WTC11 (cell line): ENCODE measurements around the gene PDCL2. TPM values are rescaled to one million over a fixed set of nuclear protein-coding genes. Genes with fewer than 3 reads are reported as not detected.
A peak's percentile ranks its signal among the peaks of the same experiment; 100 is the strongest.

ENCODE experiments used
- ATAC-seq: fragments of 200-7000 bp; cut with Tn5 transposase; 2 replicates; pipeline ENCODE4 v1.10.0; 2021; ENCODE audit warnings: mild to moderate bottlenecking, moderate library complexity
- CTCF ChIA-PET: fragments of 300-600 bp; sonication (Branson Sonifier 250); formaldehyde crosslinking; loops from one replicate; lab custom pipeline; 2021; ENCODE audit warnings: antibody characterized with exemption; lab: Charles Lee
- POLR2A ChIA-PET: fragments of 350-600 bp; sonication (Branson Sonifier 250); formaldehyde crosslinking; loops from one replicate; lab custom pipeline; 2021; ENCODE audit warnings: antibody characterized with exemption; lab: Charles Lee
- DNase-seq: peaks from one replicate; pipeline ENCODE4 v3.0.0; 2021; ENCODE audit warnings: low spot score
- H3K27ac Mint-ChIP-seq: 2 replicates; pipeline ENCODE4 v1.8.0; 2021; ENCODE audit warnings: mixed read lengths
- H3K27me3 Mint-ChIP-seq: 2 replicates; pipeline ENCODE4 v1.8.0; 2021; ENCODE audit warnings: low read depth, mild to moderate bottlenecking, moderate library complexity, mixed read lengths
- H3K36me3 Mint-ChIP-seq: 2 replicates; pipeline ENCODE4 v1.8.0; 2021; ENCODE audit warnings: mixed read lengths
- H3K4me1 Mint-ChIP-seq: 2 replicates; pipeline ENCODE4 v1.8.0; 2022; ENCODE audit warnings: mixed read lengths
- H3K4me3 Mint-ChIP-seq: 2 replicates; pipeline ENCODE4 v1.8.0; 2021; ENCODE audit warnings: mild to moderate bottlenecking, moderate library complexity, mixed read lengths
- H3K9me3 Mint-ChIP-seq: 2 replicates; pipeline ENCODE4 v1.8.0; 2021; ENCODE audit warnings: mixed read lengths
- ELF4 ChIP-seq: sonication (generic); formaldehyde crosslinking; IDR thresholded peaks from 2 replicates; pipeline ENCODE4 v1.8.1; 2022; ENCODE audit warnings: low read depth, mild to moderate bottlenecking, moderate library complexity, missing genetic modification reagents
- EMX1 ChIP-seq: fragments of 250-450 bp; sonication (Bioruptor Pico); IDR thresholded peaks from 2 replicates; pipeline ENCODE4 v1.8.0; 2021; ENCODE audit warnings: mild to moderate bottlenecking
- ETV6 ChIP-seq: sonication (generic); formaldehyde crosslinking; IDR thresholded peaks from 2 replicates; pipeline ENCODE4 v1.8.1; 2022; ENCODE audit warnings: mild to moderate bottlenecking, missing genetic modification reagents
- FOXP1 ChIP-seq: sonication (generic); formaldehyde crosslinking; IDR thresholded peaks from 2 replicates; pipeline ENCODE4 v1.8.0; 2022; ENCODE audit warnings: missing genetic modification reagents, mild to moderate bottlenecking, moderate library complexity, borderline replicate concordance
- GTF2I ChIP-seq: fragments of 250-450 bp; sonication (Bioruptor Pico); conservative IDR thresholded peaks from 2 replicates; pipeline ENCODE4 v1.4.0; 2021; ENCODE audit warnings: mild to moderate bottlenecking
- JUN ChIP-seq: sonication (generic); formaldehyde crosslinking; IDR thresholded peaks from 2 replicates; pipeline ENCODE4 v1.8.0; 2023; ENCODE audit warnings: mild to moderate bottlenecking, missing genetic modification reagents
- NFE2L1 ChIP-seq: sonication (generic); formaldehyde crosslinking; IDR thresholded peaks from 2 replicates; pipeline ENCODE4 v1.8.1; 2023; ENCODE audit warnings: missing genetic modification reagents
- PRDM15 ChIP-seq: sonication (generic); formaldehyde crosslinking; IDR thresholded peaks from 2 replicates; pipeline ENCODE4 v1.8.0; 2022; ENCODE audit warnings: missing genetic modification reagents
- ZNF232 ChIP-seq: sonication (generic); formaldehyde crosslinking; IDR thresholded peaks from 2 replicates; pipeline ENCODE4 v1.8.0; 2022; ENCODE audit warnings: mild to moderate bottlenecking, missing genetic modification reagents
- ZNF317 ChIP-seq: sonication (generic); formaldehyde crosslinking; IDR thresholded peaks from 2 replicates; pipeline ENCODE4 v1.8.1; 2023; ENCODE audit warnings: low read depth, mild to moderate bottlenecking, moderate library complexity, missing genetic modification reagents, borderline replicate concordance
- ZSCAN18 ChIP-seq: fragments of 250-450 bp; sonication (Bioruptor Pico); IDR thresholded peaks from 2 replicates; pipeline ENCODE4 v2.1.2; 2022; ENCODE audit warnings: mild to moderate bottlenecking, moderate library complexity
- total RNA-seq: library from RNA; stranded (reverse); gene quantifications from 3 replicates; pipeline ENCODE4 v1.2.3, GENCODE V29; 2021
- TF ChIP-seq, protein P1 (sequence below): fragments of 250-450 bp; sonication (Bioruptor Pico); IDR thresholded peaks from 2 replicates; pipeline ENCODE4 v1.9.0; 2021; ENCODE audit warnings: mild to moderate bottlenecking, borderline replicate concordance
- TF ChIP-seq, protein P2 (sequence below): fragments of 200-600 bp; IDR thresholded peaks from 2 replicates; pipeline ENCODE4 v1.8.0; 2022; ENCODE audit warnings: antibody characterized with exemption
- TF ChIP-seq, protein P3 (sequence below): sonication (generic); formaldehyde crosslinking; IDR thresholded peaks from 2 replicates; pipeline ENCODE4 v1.8.1; 2023; ENCODE audit warnings: mild to moderate bottlenecking, missing genetic modification reagents
- TF ChIP-seq, protein P4 (sequence below): fragments of 250-450 bp; sonication (Bioruptor Pico); conservative IDR thresholded peaks from 2 replicates; pipeline ENCODE4 v1.9.0; 2021; ENCODE audit warnings: mild to moderate bottlenecking

PDCL2 gene
- total RNA-seq, 1 experiment from 2014 or later: not detected

- TF ChIP-seq ZNF232 (CRISPR knock-in tag) (no peak), ZNF317 (no peak), ETV6 (CRISPR knock-in tag) (no peak), ELF4 (CRISPR knock-in tag) (no peak), NFE2L1 (CRISPR knock-in tag) (no peak)
- TF ChIP-seq, protein P1, sequence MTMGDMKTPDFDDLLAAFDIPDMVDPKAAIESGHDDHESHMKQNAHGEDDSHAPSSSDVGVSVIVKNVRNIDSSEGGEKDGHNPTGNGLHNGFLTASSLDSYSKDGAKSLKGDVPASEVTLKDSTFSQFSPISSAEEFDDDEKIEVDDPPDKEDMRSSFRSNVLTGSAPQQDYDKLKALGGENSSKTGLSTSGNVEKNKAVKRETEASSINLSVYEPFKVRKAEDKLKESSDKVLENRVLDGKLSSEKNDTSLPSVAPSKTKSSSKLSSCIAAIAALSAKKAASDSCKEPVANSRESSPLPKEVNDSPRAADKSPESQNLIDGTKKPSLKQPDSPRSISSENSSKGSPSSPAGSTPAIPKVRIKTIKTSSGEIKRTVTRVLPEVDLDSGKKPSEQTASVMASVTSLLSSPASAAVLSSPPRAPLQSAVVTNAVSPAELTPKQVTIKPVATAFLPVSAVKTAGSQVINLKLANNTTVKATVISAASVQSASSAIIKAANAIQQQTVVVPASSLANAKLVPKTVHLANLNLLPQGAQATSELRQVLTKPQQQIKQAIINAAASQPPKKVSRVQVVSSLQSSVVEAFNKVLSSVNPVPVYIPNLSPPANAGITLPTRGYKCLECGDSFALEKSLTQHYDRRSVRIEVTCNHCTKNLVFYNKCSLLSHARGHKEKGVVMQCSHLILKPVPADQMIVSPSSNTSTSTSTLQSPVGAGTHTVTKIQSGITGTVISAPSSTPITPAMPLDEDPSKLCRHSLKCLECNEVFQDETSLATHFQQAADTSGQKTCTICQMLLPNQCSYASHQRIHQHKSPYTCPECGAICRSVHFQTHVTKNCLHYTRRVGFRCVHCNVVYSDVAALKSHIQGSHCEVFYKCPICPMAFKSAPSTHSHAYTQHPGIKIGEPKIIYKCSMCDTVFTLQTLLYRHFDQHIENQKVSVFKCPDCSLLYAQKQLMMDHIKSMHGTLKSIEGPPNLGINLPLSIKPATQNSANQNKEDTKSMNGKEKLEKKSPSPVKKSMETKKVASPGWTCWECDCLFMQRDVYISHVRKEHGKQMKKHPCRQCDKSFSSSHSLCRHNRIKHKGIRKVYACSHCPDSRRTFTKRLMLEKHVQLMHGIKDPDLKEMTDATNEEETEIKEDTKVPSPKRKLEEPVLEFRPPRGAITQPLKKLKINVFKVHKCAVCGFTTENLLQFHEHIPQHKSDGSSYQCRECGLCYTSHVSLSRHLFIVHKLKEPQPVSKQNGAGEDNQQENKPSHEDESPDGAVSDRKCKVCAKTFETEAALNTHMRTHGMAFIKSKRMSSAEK: no peak
Observed at GRCh38 chr4:55617587-55618197, 25.6 kb upstream of the PDCL2 start (continued).

DNA sequence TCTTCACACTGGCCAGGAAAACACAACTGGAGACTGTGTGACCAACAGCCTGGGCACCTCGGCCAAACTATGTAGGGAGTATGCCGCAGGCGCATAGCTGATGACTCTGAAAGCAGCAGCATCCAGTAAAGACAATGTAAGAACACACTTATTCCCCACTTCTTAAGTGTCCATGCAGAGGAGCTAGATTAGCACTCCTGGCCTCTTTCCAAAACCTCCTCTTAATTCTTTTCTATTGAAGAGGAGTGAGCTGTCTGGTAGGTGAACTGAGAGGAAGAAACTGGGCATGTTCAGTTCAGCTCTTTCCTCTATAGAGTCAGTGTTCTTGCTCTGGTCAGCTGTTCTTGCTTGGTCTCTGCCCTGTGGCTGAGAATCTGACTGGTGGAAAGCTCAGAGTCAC lies 23.0 kb upstream of the PDCL2 start:
- ChIA-PET CTCF (interaction anchor here (0.9 to 1.3 kb wide), 2 partner anchors 69 to 334 kb away, joined by 3 to 4 read pairs; partner anchors contain the start of gene CEP135), POLR2A (no interaction called here)
- peaks cover 5% of the 10 kb centered on the region for H3K27me3 Mint-ChIP-seq
- no peaks in the 10 kb centered on the region; the same call in 1 of the 2 replicates for H3K36me3 Mint-ChIP-seq
- DNase-seq (no peak), ATAC-seq (no peak)
- TF ChIP-seq JUN (CRISPR knock-in tag): no peak
- no peak for TF ChIP-seq ETV6 (CRISPR knock-in tag)
- TF ChIP-seq ZSCAN18: no peak
- no peak for TF ChIP-seq NFE2L1 (CRISPR knock-in tag)
- TF ChIP-seq GTF2I (CRISPR knock-in tag): no peak
- TF ChIP-seq, protein P2, sequence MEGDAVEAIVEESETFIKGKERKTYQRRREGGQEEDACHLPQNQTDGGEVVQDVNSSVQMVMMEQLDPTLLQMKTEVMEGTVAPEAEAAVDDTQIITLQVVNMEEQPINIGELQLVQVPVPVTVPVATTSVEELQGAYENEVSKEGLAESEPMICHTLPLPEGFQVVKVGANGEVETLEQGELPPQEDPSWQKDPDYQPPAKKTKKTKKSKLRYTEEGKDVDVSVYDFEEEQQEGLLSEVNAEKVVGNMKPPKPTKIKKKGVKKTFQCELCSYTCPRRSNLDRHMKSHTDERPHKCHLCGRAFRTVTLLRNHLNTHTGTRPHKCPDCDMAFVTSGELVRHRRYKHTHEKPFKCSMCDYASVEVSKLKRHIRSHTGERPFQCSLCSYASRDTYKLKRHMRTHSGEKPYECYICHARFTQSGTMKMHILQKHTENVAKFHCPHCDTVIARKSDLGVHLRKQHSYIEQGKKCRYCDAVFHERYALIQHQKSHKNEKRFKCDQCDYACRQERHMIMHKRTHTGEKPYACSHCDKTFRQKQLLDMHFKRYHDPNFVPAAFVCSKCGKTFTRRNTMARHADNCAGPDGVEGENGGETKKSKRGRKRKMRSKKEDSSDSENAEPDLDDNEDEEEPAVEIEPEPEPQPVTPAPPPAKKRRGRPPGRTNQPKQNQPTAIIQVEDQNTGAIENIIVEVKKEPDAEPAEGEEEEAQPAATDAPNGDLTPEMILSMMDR: no peak
- TF ChIP-seq PRDM15 (CRISPR knock-in tag): no peak
- peaks cover 7% of the 10 kb centered on the region for H3K9me3 Mint-ChIP-seq
- H3K4me1 Mint-ChIP-seq: peaks cover 11% of the 10 kb centered on the region
- no peak overlapping the region for H3K4me3 Mint-ChIP-seq
- no peak overlapping the region for H3K27ac Mint-ChIP-seq

- Mint-ChIP-seq H3K27me3 (peaks cover under 1% of the 10 kb centered on the region; the same call in 1 of the 2 replicates), H3K4me3 (no peak overlapping the region), H3K36me3 (no peaks in the 10 kb centered on the region; the same call in 1 of the 2 replicates), H3K9me3 (peaks cover 4% of the 10 kb centered on the region), H3K4me1 (peaks cover 15% of the 10 kb centered on the region), H3K27ac (no peak overlapping the region)
- ATAC-seq (peak; percentile 72), DNase-seq (no peak)
- CTCF ChIA-PET: no interaction called here
- POLR2A ChIA-PET: no interaction called here
- TF ChIP-seq ELF4 (CRISPR knock-in tag) (no peak), EMX1 (CRISPR knock-in tag) (no peak), FOXP1 (CRISPR knock-in tag) (no peak)
- TF ChIP-seq, protein P3, sequence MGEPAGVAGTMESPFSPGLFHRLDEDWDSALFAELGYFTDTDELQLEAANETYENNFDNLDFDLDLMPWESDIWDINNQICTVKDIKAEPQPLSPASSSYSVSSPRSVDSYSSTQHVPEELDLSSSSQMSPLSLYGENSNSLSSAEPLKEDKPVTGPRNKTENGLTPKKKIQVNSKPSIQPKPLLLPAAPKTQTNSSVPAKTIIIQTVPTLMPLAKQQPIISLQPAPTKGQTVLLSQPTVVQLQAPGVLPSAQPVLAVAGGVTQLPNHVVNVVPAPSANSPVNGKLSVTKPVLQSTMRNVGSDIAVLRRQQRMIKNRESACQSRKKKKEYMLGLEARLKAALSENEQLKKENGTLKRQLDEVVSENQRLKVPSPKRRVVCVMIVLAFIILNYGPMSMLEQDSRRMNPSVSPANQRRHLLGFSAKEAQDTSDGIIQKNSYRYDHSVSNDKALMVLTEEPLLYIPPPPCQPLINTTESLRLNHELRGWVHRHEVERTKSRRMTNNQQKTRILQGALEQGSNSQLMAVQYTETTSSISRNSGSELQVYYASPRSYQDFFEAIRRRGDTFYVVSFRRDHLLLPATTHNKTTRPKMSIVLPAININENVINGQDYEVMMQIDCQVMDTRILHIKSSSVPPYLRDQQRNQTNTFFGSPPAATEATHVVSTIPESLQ: no peak
- TF ChIP-seq, protein P4, sequence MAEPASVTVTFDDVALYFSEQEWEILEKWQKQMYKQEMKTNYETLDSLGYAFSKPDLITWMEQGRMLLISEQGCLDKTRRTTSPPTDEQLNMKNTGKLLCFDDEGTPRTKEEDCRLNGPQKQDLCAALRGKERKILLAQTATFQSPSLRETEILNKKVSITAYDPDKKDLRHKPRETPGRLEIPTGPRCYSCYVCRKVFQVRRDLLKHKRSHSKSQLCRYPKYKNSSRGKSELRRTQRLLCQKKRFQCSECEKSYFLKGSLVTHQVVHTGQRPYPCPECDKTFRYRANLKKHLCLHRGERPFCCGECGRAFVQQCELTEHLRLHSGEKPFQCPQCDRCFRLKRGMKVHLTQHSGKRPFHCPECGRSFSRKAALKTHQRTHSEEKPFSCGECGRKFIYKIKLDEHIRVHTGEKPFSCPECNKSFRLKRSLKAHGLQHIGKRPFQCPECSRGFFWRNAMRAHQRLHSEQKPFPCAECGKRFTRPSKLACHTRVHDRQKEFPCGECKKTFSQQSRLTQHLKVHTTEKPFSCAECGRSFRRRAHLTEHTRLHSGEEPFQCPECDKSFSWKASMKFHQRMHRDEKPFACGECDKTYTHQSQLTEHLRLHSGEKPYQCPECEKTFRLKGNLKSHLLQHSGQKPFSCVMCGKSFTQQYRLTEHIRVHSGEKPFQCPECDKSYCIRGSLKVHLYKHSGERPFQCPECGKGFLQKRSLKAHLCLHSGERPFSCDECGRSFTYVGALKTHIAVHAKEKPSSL (CRISPR knock-in tag): no peak
Observed at GRCh38 chr4:55613621-55614020, 21.6 kb upstream of the PDCL2 start.
